Adrenal gland (tissue), 12 donors: Measurements from ENCODE around the gene CRYGN. TPM values are rescaled to one million over a fixed set of nuclear protein-coding genes. Genes with fewer than 3 reads are reported as not detected.

Experiments used
- DNase-seq, 7 donors: peaks; one replicate each; pipeline ENCODE4 v3.0.0-alpha.2; 2019 to 2020
- H3K27ac ChIP-seq, 5 donors: fragments of 200-600 bp; sonication (generic) in 4 of 5; 1 replicate in 3 of 5; 2 replicates in 2 of 5; pipeline versions ENCODE4 v1.5.1 to v1.8.0; 2016 to 2020; ENCODE audit warnings: mild to moderate bottlenecking in 1 of 5
- H3K27me3 ChIP-seq: fragments of 200-600 bp; 2 replicates; pipeline ENCODE4 v1.8.0; 2021
- H3K36me3 ChIP-seq, 2 donors: fragments of 200-600 bp; replicated peaks in 1 of 2; 1 replicate in 1 of 2; 2 replicates in 1 of 2; pipeline versions ENCODE4 v1.5.1 to v1.8.0; 2018 to 2022
- H3K4me1 ChIP-seq, 2 donors: fragments of 200-600 bp; replicated peaks in 1 of 2; 1 replicate in 1 of 2; 2 replicates in 1 of 2; pipeline versions ENCODE4 v1.5.1 to v1.8.0; 2018 to 2021
- H3K4me3 ChIP-seq, 4 donors: fragments of 200-600 bp; sonication (generic) in 3 of 4; one replicate each; pipeline ENCODE4 v1.5.1; 2016 to 2018
- H3K9me3 ChIP-seq, 3 donors: fragments of 200-600 bp; sonication (generic) in 1 of 3; replicated peaks in 1 of 3; 1 replicate in 2 of 3; 2 replicates in 1 of 3; pipeline versions ENCODE4 v1.5.1 to v1.8.0; 2016 to 2021
- POLR2A ChIP-seq, 2 donors: fragments of 450-650 bp; IDR thresholded peaks; one replicate each; pipeline ENCODE4 v1.6.1; 2017; ENCODE audit warnings: antibody characterized with exemption in 2 of 2, mild to moderate bottlenecking in 2 of 2, moderate library complexity in 1 of 2
- WGBS, 4 donors: extraction: QIAGEN DNeasy Blood & Tissue Kit in 2 of 4; methylation state at CpG; one replicate each; pipeline versions ENCODE4 v1.1.5 to v1.1.7; 2013 to 2017; 5-methylcytosine and 5-hydroxymethylcytosine counted together
- intact Hi-C, 2 donors: fragments of 100-400 bp; cut with DNase I; formaldehyde crosslinking; loops; one replicate each; pipeline versions ENCODE4 v1.14.1 to v1.15.0; 2022 to 2023
- polyA plus RNA-seq, 3 donors: library from polyadenylated mRNA; stranded (reverse); fragments of 200-250 nt in 2 of 3; fragments of 350-450 nt in 1 of 3; fragmentation: Illumina TruSeq in 1 of 3; extraction: RNeasy Lipid Tissue Mini Kit (QIAGEN cat#74804) in 1 of 3; gene quantifications; one replicate each; pipeline ENCODE4 v1.2.3, GENCODE V29; 2013 to 2014
- total RNA-seq, 9 donors: library from RNA; depleted of rRNA in 4 of 9; stranded (reverse); fragments of >200 nt in 4 of 9; fragments of 120-200 nt in 1 of 9; fragmentation: NEBNext Ultra II Directional in 1 of 9; extraction: Animal tissue kit (Norgen Biotek cat#: 25700) in 1 of 9; gene quantifications; one replicate each; pipeline versions ENCODE4 v1.1.0 to v1.2.4, GENCODE V29; 2013 to 2023
- TF ChIP-seq, protein P1 (sequence below), 6 experiments: fragments of 450-650 bp in 4 of 6; fragments of 200-600 bp in 2 of 6; sonication (generic) in 1 of 6; IDR thresholded peaks; 1 replicate in 5 of 6; 2 replicates in 1 of 6; pipeline versions ENCODE4 v1.5.1 to v1.8.0; 2016 to 2021; ENCODE audit warnings: antibody characterized with exemption in 6 of 6, mild to moderate bottlenecking in 2 of 6, moderate library complexity in 1 of 6
- donor health status: healthy with polysubstance abuse.
- donor health status: Bipolar disorder and iron deficiency.
- donor health status: DM: yes; HTN: yes; CAD: no.
- donor health status: DM: no; HTN: no; CAD: no.
- donor health status: DM: no; HTN: no; CAD: no.
- donor health status: DM: yes; HTN: yes; CAD: no.

Gene CRYGN
- total and polyA plus RNA-seq, 12 donors: 0.11 to 0.88 (median 0.49) TPM; not detected in 6

DNA sequence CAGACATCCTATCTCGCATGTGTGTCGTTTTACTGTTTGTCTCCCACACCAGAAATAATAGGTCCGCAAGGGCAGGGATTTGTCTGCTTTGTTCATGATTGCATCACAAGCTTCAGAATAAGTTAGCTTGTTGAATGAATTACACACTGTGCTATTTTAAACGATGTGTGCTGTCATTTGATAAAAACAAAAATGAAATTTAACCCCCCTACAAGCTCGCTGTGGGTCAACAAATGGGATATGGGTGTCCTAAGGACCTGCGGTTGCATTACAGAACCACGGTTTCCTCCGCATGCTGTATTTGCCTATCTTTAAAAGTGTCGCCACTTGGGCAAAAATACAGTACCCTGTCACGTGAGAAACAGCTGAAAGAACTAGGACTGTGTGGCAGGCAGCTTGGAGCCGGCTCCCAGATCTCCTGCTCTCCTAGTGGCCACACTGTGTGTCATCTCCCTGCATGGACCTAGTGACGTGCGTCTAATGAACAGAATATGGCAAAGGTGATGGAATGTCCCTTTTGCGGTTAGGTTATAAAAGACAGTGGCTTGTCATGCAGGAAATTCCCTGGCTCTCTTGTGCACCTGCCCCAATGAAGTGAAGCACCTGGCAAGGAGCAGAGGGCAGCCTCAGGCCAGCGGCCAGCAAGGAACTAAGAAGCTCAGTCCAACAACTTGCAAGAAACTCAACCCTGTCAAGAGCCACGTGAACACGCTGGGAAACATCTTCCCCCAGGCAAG lies 32.9 kb upstream of the CRYGN start:
- no peaks in the 10 kb centered on the region for H3K9me3 ChIP-seq
- H3K27me3 ChIP-seq: no peaks in the 10 kb centered on the region
- TF ChIP-seq, protein P1, sequence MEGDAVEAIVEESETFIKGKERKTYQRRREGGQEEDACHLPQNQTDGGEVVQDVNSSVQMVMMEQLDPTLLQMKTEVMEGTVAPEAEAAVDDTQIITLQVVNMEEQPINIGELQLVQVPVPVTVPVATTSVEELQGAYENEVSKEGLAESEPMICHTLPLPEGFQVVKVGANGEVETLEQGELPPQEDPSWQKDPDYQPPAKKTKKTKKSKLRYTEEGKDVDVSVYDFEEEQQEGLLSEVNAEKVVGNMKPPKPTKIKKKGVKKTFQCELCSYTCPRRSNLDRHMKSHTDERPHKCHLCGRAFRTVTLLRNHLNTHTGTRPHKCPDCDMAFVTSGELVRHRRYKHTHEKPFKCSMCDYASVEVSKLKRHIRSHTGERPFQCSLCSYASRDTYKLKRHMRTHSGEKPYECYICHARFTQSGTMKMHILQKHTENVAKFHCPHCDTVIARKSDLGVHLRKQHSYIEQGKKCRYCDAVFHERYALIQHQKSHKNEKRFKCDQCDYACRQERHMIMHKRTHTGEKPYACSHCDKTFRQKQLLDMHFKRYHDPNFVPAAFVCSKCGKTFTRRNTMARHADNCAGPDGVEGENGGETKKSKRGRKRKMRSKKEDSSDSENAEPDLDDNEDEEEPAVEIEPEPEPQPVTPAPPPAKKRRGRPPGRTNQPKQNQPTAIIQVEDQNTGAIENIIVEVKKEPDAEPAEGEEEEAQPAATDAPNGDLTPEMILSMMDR (IDR thresholded peaks at IDR 0.05): no peak
- no peak for TF ChIP-seq POLR2A (IDR thresholded peaks at IDR 0.05)
- no peak overlapping the region for H3K27ac ChIP-seq
- no peak overlapping the region for H3K4me3 ChIP-seq
- peak in 1 of 7 donors; percentile 35 for DNase-seq
- 82 to 87% (median 84%) methylated on average over 17 of the region's 17 CpGs for WGBS, 4 donors
- H3K4me1 ChIP-seq: peaks cover 0 to 14% of the 10 kb centered on the region in 2 donors
- peaks cover 0 to 25% of the 10 kb centered on the region in 2 donors for H3K36me3 ChIP-seq
- intact Hi-C loops: no loop called here

DNA sequence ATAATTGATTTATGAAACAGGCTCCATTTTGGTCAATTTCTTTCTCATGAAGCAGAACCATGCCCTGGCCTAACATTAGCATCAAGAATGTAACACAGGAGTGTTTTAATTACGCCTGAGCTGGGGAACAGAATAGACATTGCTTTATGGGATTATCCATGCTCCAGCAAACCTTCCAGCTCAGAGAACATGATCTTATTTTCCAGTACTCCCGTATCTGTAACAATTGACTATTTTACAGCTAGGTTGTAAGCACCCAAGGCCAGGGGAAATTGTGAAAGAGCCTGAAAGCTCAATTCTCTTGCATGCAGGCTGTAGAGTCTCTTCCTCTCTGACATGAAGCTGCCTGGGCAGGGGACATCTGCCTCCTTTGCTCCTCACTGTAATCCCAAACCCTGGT lies 30.8 kb upstream of the CRYGN start:
- intact Hi-C loops: no loop called here

DNA sequence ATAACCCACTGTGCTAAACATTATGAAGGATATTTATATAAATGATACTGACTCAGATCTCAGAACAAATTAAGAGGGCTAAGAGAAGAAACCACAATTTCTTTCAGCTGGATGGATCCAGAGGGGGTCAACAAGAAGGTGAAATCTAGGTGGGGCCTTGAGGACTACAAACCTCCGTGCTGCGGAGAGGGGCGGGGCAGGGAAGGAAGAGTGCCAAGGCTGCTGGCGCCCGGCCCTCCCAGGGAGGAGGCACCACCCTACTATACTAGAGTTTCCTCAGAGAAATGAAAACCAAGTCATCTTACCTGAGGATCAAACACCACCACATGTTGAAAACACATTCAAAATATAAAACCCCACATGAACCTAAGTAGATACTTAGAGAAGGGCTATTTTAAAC lies 29.3 kb upstream of the CRYGN start:
- Histone ChIP-seq H3K36me3 (peaks cover 0 to 51% of the 10 kb centered on the region in 2 donors), H3K4me3 (no peak overlapping the region), H3K9me3 (no peaks in the 10 kb centered on the region), H3K27ac (no peak overlapping the region), H3K27me3 (no peaks in the 10 kb centered on the region), H3K4me1 (peaks cover 0 to 16% of the 10 kb centered on the region in 2 donors)
- peak in 1 of 7 donors; percentile 39 for DNase-seq
- intact Hi-C loops: loop anchor here (10.0 kb wide), 1 partner anchor 46 kb away; the partner anchor contains the start of gene RHEB (in 2 of the 2)
- TF ChIP-seq, protein P1 (IDR thresholded peaks at IDR 0.05): no peak
- no peak for TF ChIP-seq POLR2A (IDR thresholded peaks at IDR 0.05)
- WGBS, 4 donors: 67 to 77% (median 72%) methylated on average over 5 of the region's 5 CpGs

More for the DNA sequence above, 30.8 kb upstream of the CRYGN start:
- Histone ChIP-seq H3K4me3 (no peak overlapping the region), H3K27ac (peak overlapping the region in 1 of 5 donors; percentile 4), H3K4me1 (peaks cover 0 to 16% of the 10 kb centered on the region in 2 donors), H3K36me3 (peaks cover 0 to 39% of the 10 kb centered on the region in 2 donors), H3K27me3 (no peaks in the 10 kb centered on the region), H3K9me3 (no peaks in the 10 kb centered on the region)
- 66 to 77% (median 68%) methylated on average over 2 of the region's 2 CpGs for WGBS, 4 donors
- TF ChIP-seq, protein P1 (IDR thresholded peaks at IDR 0.05): no peak
- no peak for TF ChIP-seq POLR2A (IDR thresholded peaks at IDR 0.05)
- peak in 4 of 7 donors; percentile 47 to 67 (median 54) for DNase-seq

GRCh38 chr7:151468217-151469018 lies 28.5 kb upstream of the CRYGN start:
- H3K36me3 ChIP-seq: peaks cover 0 to 51% of the 10 kb centered on the region in 2 donors

More at GRCh38 chr7:151468217-151469018, 28.5 kb upstream of the CRYGN start:
- peak in 2 of 7 donors; percentile 35 to 52 for DNase-seq
- Histone ChIP-seq H3K4me1 (peaks cover 0 to 16% of the 10 kb centered on the region in 2 donors), H3K27ac (peak overlapping the region in 3 of 5 donors; percentile 22 to 61 (median 36)), H3K4me3 (no peak overlapping the region), H3K27me3 (no peaks in the 10 kb centered on the region), H3K9me3 (no peaks in the 10 kb centered on the region)
- TF ChIP-seq, protein P1 (IDR thresholded peaks at IDR 0.05): no peak
- TF ChIP-seq POLR2A (IDR thresholded peaks at IDR 0.05): no peak
- intact Hi-C loops: loop anchor here (10.0 kb wide), 1 partner anchor 46 kb away; the partner anchor contains the start of gene RHEB (in 2 of the 2)
- WGBS, 4 donors: 92 to 96% (median 94%) methylated on average over 19 of the region's 19 CpGs
